Frontal cortex (tissue), 4 donors: ENCODE measurements around the gene ALDH5A1. TPM values are rescaled to one million over a fixed set of nuclear protein-coding genes. Genes with fewer than 3 reads are reported as not detected.

Experiments used
- DNase-seq, 2 donors: peaks; one replicate each; pipeline ENCODE4 v3.0.0; 2012; ENCODE audit warnings: low spot score in 2 of 2
- FAIRE-seq: peaks from 2 replicates; lab custom pipeline; 2012; peaks lifted over from hg19 to GRCh38; lab: Jason Lieb, UNC
- total RNA-seq: library from RNA; depleted of rRNA; stranded (reverse); fragments of >200 nt; gene quantifications from one replicate; pipeline ENCODE4 v1.2.3, GENCODE V29; 2014
- donor health status: control.
- donor health status: control.
- donor health status: control.

ALDH5A1 gene
- 16.7 TPM for total RNA-seq

GRCh38 chr6:24494821-24495795, at the start of gene ALDH5A1:
TSS of gene ALDH5A1 (plus strand) at chr6:24494969. CDS start at chr6:24494997, 28 bp downstream.
- no peak for FAIRE-seq
- DNase-seq: peak; percentile 58 to 64

GRCh38 chr6:24445704-24446103, 49.1 kb upstream of the ALDH5A1 start:
- no peak for DNase-seq
- no peak for FAIRE-seq

- DNase-seq: no peak
- no peak for FAIRE-seq
Observed at GRCh38 chr6:24446670-24447069, 48.1 kb upstream of the ALDH5A1 start.

- FAIRE-seq: no peak
Observed at GRCh38 chr6:24448396-24448795, 46.4 kb upstream of the ALDH5A1 start.

GRCh38 chr6:24448828-24449525, 45.8 kb upstream of the ALDH5A1 start:
- FAIRE-seq: no peak
- no peak for DNase-seq

More at GRCh38 chr6:24448396-24448795, 46.4 kb upstream of the ALDH5A1 start:
- no peak for DNase-seq

- no peak for DNase-seq
- no peak for FAIRE-seq
Observed at GRCh38 chr6:24451581-24452388, 43.0 kb upstream of the ALDH5A1 start.

- DNase-seq (no peak), FAIRE-seq (no peak)
Observed at GRCh38 chr6:24453921-24454320, 40.8 kb upstream of the ALDH5A1 start.

GRCh38 chr6:24454452-24454851, 40.3 kb upstream of the ALDH5A1 start:
- DNase-seq (no peak), FAIRE-seq (no peak)

GRCh38 chr6:24455061-24455460, 39.7 kb upstream of the ALDH5A1 start:
- no peak for FAIRE-seq
- DNase-seq: no peak

GRCh38 chr6:24458134-24458533, 36.6 kb upstream of the ALDH5A1 start:
- no peak for FAIRE-seq

GRCh38 chr6:24458941-24459340, 35.8 kb upstream of the ALDH5A1 start:
- FAIRE-seq: no peak
- no peak for DNase-seq

More at GRCh38 chr6:24458134-24458533, 36.6 kb upstream of the ALDH5A1 start:
- DNase-seq: no peak

GRCh38 chr6:24460966-24461365, 33.8 kb upstream of the ALDH5A1 start:
- DNase-seq (no peak), FAIRE-seq (no peak)

GRCh38 chr6:24464253-24465038, 30.3 kb upstream of the ALDH5A1 start:
- FAIRE-seq: no peak

GRCh38 chr6:24469811-24470210, 25.0 kb upstream of the ALDH5A1 start:
- FAIRE-seq (no peak), DNase-seq (no peak)

More at GRCh38 chr6:24464253-24465038, 30.3 kb upstream of the ALDH5A1 start:
- DNase-seq: no peak

GRCh38 chr6:24472181-24472580, 22.6 kb upstream of the ALDH5A1 start:
- no peak for DNase-seq
- FAIRE-seq: no peak

GRCh38 chr6:24476631-24477030, 18.1 kb upstream of the ALDH5A1 start:
- DNase-seq: no peak
- FAIRE-seq: no peak

- FAIRE-seq (no peak), DNase-seq (no peak)
Observed at GRCh38 chr6:24477070-24477469, 17.7 kb upstream of the ALDH5A1 start.

GRCh38 chr6:24478903-24479302, 15.9 kb upstream of the ALDH5A1 start:
- DNase-seq (no peak), FAIRE-seq (no peak)

- FAIRE-seq: no peak
Observed at GRCh38 chr6:24480705-24481104, 14.1 kb upstream of the ALDH5A1 start.

More at GRCh38 chr6:24480705-24481104, 14.1 kb upstream of the ALDH5A1 start:
- no peak for DNase-seq
